ENCODE results near the gene DLGAP1. TPM values are rescaled to one million over a fixed set of nuclear protein-coding genes. Genes with fewer than 3 reads are reported as not detected.

Gene DLGAP1
- total and polyA plus RNA-seq, 2 of the 4 experiments (the other 2 are of a cell fraction), result under 0.01 to 0.09 TPM

- no peak for DNase-seq
- Histone ChIP-seq H3K4me2 (ENCODE audit: low read depth, low read length) (no peak overlapping the region), H3K56ac (ENCODE audit: extremely low read depth, insufficient read depth, low read length) (no peak overlapping the region), H3K27ac (ENCODE audit: insufficient read depth, low read length) (no peak overlapping the region), H4K8ac (ENCODE audit: low read depth in 2 of 2, low read length in 2 of 2) (no peak overlapping the region), H2BK5ac (ENCODE audit: low read depth, low read length, poor library complexity, severe bottlenecking) (no peak overlapping the region), H3K4ac (ENCODE audit: low read depth, low read length) (no peak overlapping the region), H3K18ac (ENCODE audit: low read depth, low read length) (no peak overlapping the region), H3K4me3 (ENCODE audit: insufficient read depth, low read depth, low read length) (no peak overlapping the region), H2BK120ac (ENCODE audit: low read depth, low read length) (no peak overlapping the region), H2AK9ac (replicated peaks; ENCODE audit: low read depth, low read length, poor library complexity) (no peak overlapping the region), H4K20me1 (ENCODE audit: insufficient read depth, low read length) (no peaks in the 10 kb centered on the region), H3K23ac (ENCODE audit: low read depth, low read length) (no peak overlapping the region), H3K27me3 (ENCODE audit: control insufficient read depth, insufficient read depth, low read length) (no peaks in the 10 kb centered on the region), H3K9ac (ENCODE audit: low read depth, low read length) (no peak overlapping the region), H2AFZ (replicated peaks; ENCODE audit: low read length, poor library complexity) (no peak overlapping the region), H3K14ac (replicated peaks; ENCODE audit: low read depth, low read length) (no peak overlapping the region), H2AK5ac (ENCODE audit: low read depth, low read length) (no peak overlapping the region), H3K4me1 (ENCODE audit: control insufficient read depth, insufficient read depth, low read length) (no peaks in the 10 kb centered on the region), H4K5ac (ENCODE audit: low read depth, low read length) (no peak overlapping the region), H3K9me1 (ENCODE audit: insufficient read depth, low read length) (no peaks in the 10 kb centered on the region), H3K36me3 (ENCODE audit: control insufficient read depth, insufficient read depth, low read length) (no peaks in the 10 kb centered on the region), H4K91ac (ENCODE audit: insufficient read depth, low read depth, low read length) (no peak overlapping the region), H2BK15ac (ENCODE audit: low read depth, low read length) (no peak overlapping the region), H2BK20ac (ENCODE audit: low read depth, low read length) (no peak overlapping the region), H3K79me1 (ENCODE audit: low read depth in 1 of 2, low read length in 2 of 2) (no peaks in the 10 kb centered on the region), H3K9me3 (ENCODE audit: control insufficient read depth, insufficient read depth, low read length) (no peaks in the 10 kb centered on the region)
- WGBS, 2 experiments (ENCODE audit: extremely low coverage in 2 of 2, insufficient read length in 1 of 2), result 37% methylated on average over 2 of the region's 12 CpGs; no CpG with 5 or more reads in 1 of the 2 experiments
- TF ChIP-seq FOS (IDR thresholded peaks at IDR 0.05; ENCODE audit: low read depth, low read length) (no peak), MAFK (IDR thresholded peaks at IDR 0.05; ENCODE audit: low read depth, low read length) (no peak), CHD1 (IDR thresholded peaks at IDR 0.05; ENCODE audit: low read depth, low read length) (no peak), MAZ (IDR thresholded peaks at IDR 0.05; ENCODE audit: borderline replicate concordance, low read depth, low read length) (no peak), ELK1 (IDR thresholded peaks at IDR 0.05; ENCODE audit: borderline replicate concordance, low read depth, low read length) (no peak), RFX5 (IDR thresholded peaks at IDR 0.05; ENCODE audit: low read depth, low read length) (no peak)
- no peak for ATAC-seq (ENCODE audit: low read depth)
- ChIA-PET POLR2A (ENCODE audit: unreplicated experiment) (no interaction called here), CTCF (interaction anchor here (0.6 kb wide), 1 partner anchor 76 kb away, joined by 3 read pairs; no protein-coding TSS in a partner anchor)
- in situ Hi-C loops (cut with MboI; ENCODE audit: low sequenced_read_pairs), result no loop called here
- BruUV-seq (replicated peaks), result no TSS peak
- intact Hi-C loops (cut with micrococcal nuclease), result no loop called here
- dilution Hi-C loops (cut with HindIII; ENCODE audit: low sequenced_read_pairs, unreplicated experiment), result no loop called here
Observed at GRCh38 chr18:4130734-4131719, 324.1 kb downstream of the DLGAP1 start.
